ENCODE data around the gene UMOD.

UMOD gene

GRCh38 chr16:20355114-20355782 lies 2.7 kb upstream of the UMOD start:
- no peaks in the 10 kb centered on the region for H3K9me3 ChIP-seq (replicated peaks; ENCODE audit: low read length)
- H3K27me3 ChIP-seq (ENCODE audit: control insufficient read depth, insufficient read depth, low read length) = no peaks in the 10 kb centered on the region
- no peak overlapping the region for H3K4me2 ChIP-seq (ENCODE audit: low read length)
- H3K4me1 ChIP-seq (ENCODE audit: control insufficient read depth, insufficient read depth, low read length) = no peaks in the 10 kb centered on the region
- no peak overlapping the region for H3K9ac ChIP-seq (ENCODE audit: low read depth, low read length)
- H3K4me3 ChIP-seq (ENCODE audit: low read length) = no peak overlapping the region
- no peaks in the 10 kb centered on the region for H3K36me3 ChIP-seq (ENCODE audit: insufficient read depth, low read length)

DNA sequence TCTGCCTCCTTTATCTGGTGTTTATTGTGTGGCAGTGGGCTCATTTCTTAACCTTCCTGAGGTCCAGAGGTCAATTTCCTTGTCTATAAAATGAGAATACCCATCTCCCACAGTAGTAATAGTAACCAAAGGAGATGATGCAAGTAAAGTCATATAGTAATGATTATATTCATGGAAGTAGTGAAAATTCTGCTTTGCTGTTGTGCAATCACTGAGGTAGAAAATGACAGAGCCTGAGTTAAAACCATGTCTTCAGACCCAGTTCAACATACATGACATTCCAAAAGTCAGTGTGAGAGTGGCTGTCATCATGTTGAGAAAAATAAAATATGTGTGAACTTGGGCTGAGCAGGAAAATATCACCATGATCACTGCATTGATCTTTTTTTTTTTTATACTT lies 864 bp upstream of the UMOD start:
- Histone ChIP-seq H3K4me3 (ENCODE audit: low read length) (no peak overlapping the region), H3K27me3 (ENCODE audit: control insufficient read depth, insufficient read depth, low read length) (no peaks in the 10 kb centered on the region), H3K9ac (ENCODE audit: low read depth, low read length) (no peak overlapping the region), H3K9me3 (replicated peaks; ENCODE audit: low read length) (no peaks in the 10 kb centered on the region), H3K4me2 (ENCODE audit: low read length) (no peak overlapping the region), H3K36me3 (ENCODE audit: insufficient read depth, low read length) (no peaks in the 10 kb centered on the region), H3K4me1 (ENCODE audit: control insufficient read depth, insufficient read depth, low read length) (no peaks in the 10 kb centered on the region)

- H3K36me3 ChIP-seq (ENCODE audit: insufficient read depth, low read length) = no peaks in the 10 kb centered on the region
- no peaks in the 10 kb centered on the region for H3K9me3 ChIP-seq (replicated peaks; ENCODE audit: low read length)
These were observed 2.9 kb downstream of the UMOD start for GRCh38 chr16:20349615-20350014.

DNA sequence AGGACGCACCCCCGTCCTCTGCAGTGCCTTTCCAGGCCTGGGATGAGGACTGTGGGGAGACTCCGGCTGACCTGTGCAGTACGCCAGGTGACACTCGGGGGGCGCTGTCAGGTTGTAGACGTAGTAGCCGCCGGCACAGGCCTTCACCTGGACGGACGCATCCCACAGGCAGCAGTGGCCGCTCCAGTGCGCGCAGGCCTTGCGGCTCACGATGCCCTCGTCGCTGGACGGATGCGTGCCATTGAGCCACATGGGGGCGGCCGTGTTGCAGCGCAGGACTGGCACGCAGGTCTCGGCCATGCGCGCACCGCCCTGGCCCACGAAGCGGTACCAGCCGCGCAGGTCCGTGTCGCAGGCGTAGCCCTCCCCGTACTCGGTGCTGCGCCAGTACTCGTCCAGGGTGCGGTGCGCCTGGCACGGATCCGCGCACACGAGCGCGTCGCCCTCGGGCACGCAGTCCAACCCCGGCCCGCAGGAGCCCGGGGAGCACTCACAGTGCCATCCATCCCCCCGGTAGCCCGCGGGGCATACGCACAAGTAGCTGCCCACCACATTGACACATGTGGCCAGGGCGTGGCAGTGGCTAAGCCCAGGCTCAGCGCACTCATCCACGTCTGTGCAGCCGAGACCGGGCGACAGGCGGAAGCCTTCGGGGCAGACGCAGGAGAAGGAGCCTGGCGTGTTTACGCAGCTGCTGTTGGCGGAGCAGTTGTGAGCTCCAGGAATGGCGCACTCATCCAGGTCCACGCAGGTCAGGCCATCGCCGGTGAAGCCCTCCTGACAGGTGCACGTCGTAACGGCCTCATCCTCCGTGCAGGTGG lies 3.9 kb downstream of the UMOD start:
- no peaks in the 10 kb centered on the region for H3K9me3 ChIP-seq (replicated peaks; ENCODE audit: low read length)
- no peak overlapping the region for H3K4me2 ChIP-seq (ENCODE audit: low read length)
- H3K4me3 ChIP-seq (ENCODE audit: low read length) = no peak overlapping the region
- no peaks in the 10 kb centered on the region for H3K4me1 ChIP-seq (ENCODE audit: control insufficient read depth, insufficient read depth, low read length)
- H3K9ac ChIP-seq (ENCODE audit: low read depth, low read length) = no peak overlapping the region
- H3K27me3 ChIP-seq (ENCODE audit: control insufficient read depth, insufficient read depth, low read length) = no peaks in the 10 kb centered on the region
- no peaks in the 10 kb centered on the region for H3K36me3 ChIP-seq (ENCODE audit: insufficient read depth, low read length)

More at GRCh38 chr16:20349615-20350014, 2.9 kb downstream of the UMOD start:
- Histone ChIP-seq H3K27me3 (ENCODE audit: control insufficient read depth, insufficient read depth, low read length) (no peaks in the 10 kb centered on the region), H3K9ac (ENCODE audit: low read depth, low read length) (no peak overlapping the region), H3K4me1 (ENCODE audit: control insufficient read depth, insufficient read depth, low read length) (no peaks in the 10 kb centered on the region), H3K4me3 (ENCODE audit: low read length) (no peak overlapping the region), H3K4me2 (ENCODE audit: low read length) (no peak overlapping the region)

- Histone ChIP-seq H3K4me1 (ENCODE audit: control insufficient read depth, insufficient read depth, low read length) (no peaks in the 10 kb centered on the region), H3K36me3 (ENCODE audit: insufficient read depth, low read length) (no peaks in the 10 kb centered on the region), H3K27me3 (ENCODE audit: control insufficient read depth, insufficient read depth, low read length) (no peaks in the 10 kb centered on the region), H3K4me2 (ENCODE audit: low read length) (no peak overlapping the region), H3K9ac (ENCODE audit: low read depth, low read length) (no peak overlapping the region), H3K4me3 (ENCODE audit: low read length) (no peak overlapping the region), H3K9me3 (replicated peaks; ENCODE audit: low read length) (no peaks in the 10 kb centered on the region)
These were observed 4.7 kb downstream of the UMOD start for GRCh38 chr16:20347666-20348364.

DNA sequence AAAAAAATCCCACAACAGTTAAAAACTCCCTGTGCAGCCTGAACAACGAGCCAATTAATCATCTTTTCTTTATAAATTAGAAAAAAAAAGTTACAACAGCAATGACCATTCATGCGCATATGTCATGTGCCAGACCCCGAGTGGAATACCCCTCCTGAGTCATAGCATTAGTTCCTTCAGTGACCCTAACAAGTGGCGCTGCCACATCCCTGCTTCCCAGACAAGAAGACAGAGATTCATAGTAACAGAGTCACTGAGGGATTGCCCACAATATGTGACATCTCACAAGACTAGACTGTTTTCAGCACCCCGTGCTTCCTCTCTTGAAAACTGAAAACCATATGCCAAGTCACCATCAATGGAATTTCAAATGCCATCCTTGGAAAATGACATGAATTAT lies 7.9 kb downstream of the UMOD start:
- Histone ChIP-seq H3K4me3 (ENCODE audit: low read length) (no peak overlapping the region), H3K4me1 (ENCODE audit: control insufficient read depth, insufficient read depth, low read length) (no peaks in the 10 kb centered on the region), H3K9me3 (replicated peaks; ENCODE audit: low read length) (no peaks in the 10 kb centered on the region), H3K27me3 (ENCODE audit: control insufficient read depth, insufficient read depth, low read length) (no peaks in the 10 kb centered on the region), H3K4me2 (ENCODE audit: low read length) (no peak overlapping the region), H3K9ac (ENCODE audit: low read depth, low read length) (no peak overlapping the region), H3K36me3 (ENCODE audit: insufficient read depth, low read length) (no peaks in the 10 kb centered on the region)

DNA sequence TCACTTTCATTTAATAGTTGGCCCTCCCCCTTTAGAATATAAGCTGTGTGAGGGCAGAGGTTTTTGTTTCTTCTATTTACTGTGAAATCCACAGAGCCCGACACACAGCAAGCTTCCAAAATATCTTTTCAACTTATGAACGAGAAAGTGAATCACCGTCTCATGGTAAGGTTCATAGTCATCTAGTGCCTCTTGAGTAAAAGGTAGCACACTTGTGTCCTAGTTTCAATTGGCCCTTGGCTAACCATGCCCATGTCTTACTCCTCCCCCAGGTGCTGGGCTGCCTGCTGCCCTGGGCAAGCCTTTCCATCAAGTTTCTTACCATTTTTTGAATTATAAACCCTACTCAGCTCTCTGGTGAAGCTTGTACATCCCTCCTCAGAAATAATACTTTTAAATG lies 12.8 kb downstream of the UMOD start:
- Histone ChIP-seq H3K4me2 (ENCODE audit: low read length) (no peak overlapping the region), H3K27me3 (ENCODE audit: control insufficient read depth, insufficient read depth, low read length) (no peaks in the 10 kb centered on the region), H3K36me3 (ENCODE audit: insufficient read depth, low read length) (no peaks in the 10 kb centered on the region), H3K4me3 (ENCODE audit: low read length) (no peak overlapping the region), H3K9me3 (replicated peaks; ENCODE audit: low read length) (no peaks in the 10 kb centered on the region), H3K9ac (ENCODE audit: low read depth, low read length) (no peak overlapping the region), H3K4me1 (ENCODE audit: control insufficient read depth, insufficient read depth, low read length) (no peaks in the 10 kb centered on the region)

DNA sequence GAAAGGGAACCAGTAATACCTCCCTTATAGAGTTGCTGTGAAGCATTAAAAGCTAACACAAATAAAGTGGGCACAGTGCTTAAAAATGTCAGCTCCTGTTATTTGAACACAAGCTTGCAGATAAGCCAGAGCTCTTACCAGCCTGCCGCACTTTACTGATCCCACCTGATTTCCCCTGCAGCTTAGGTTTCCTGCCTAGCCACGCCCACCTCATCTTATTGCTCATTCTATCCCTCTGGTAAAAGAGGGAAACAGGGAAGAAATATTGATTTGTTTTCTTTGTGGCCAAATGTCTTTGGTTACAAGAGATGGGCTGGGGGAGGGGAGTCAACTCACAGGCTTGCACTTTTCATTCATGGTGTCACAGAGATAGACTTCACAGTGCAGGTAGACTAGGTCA lies 15.6 kb downstream of the UMOD start:
- no peaks in the 10 kb centered on the region for H3K9me3 ChIP-seq (replicated peaks; ENCODE audit: low read length)
- no peaks in the 10 kb centered on the region for H3K36me3 ChIP-seq (ENCODE audit: insufficient read depth, low read length)
- H3K9ac ChIP-seq (ENCODE audit: low read depth, low read length) = no peak overlapping the region
- H3K4me3 ChIP-seq (ENCODE audit: low read length) = no peak overlapping the region
- no peak overlapping the region for H3K4me2 ChIP-seq (ENCODE audit: low read length)
- H3K27me3 ChIP-seq (ENCODE audit: control insufficient read depth, insufficient read depth, low read length) = no peaks in the 10 kb centered on the region
- no peaks in the 10 kb centered on the region for H3K4me1 ChIP-seq (ENCODE audit: control insufficient read depth, insufficient read depth, low read length)

DNA sequence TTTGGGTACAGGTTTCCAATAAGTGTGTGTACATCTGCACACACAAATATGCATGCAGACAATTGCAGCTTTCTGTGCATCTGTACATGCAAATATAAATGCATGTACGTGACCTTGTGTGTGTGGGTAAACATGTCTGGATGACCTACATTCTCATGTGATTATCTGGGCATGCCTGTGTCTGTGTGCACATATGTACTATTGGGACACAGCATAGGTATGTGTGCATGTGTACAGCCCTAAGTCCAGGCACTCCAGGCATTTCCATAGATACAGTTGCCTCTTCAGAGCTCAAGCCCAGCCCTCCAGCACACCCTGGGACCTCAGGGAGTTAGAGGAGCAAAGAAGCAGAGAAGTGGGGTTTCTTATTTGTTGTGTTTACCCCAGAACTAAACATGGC lies 18.1 kb downstream of the UMOD start:
- Histone ChIP-seq H3K4me1 (ENCODE audit: control insufficient read depth, insufficient read depth, low read length) (no peaks in the 10 kb centered on the region), H3K4me2 (ENCODE audit: low read length) (no peak overlapping the region), H3K27me3 (ENCODE audit: control insufficient read depth, insufficient read depth, low read length) (no peaks in the 10 kb centered on the region), H3K4me3 (ENCODE audit: low read length) (no peak overlapping the region), H3K9me3 (replicated peaks; ENCODE audit: low read length) (no peaks in the 10 kb centered on the region), H3K36me3 (ENCODE audit: insufficient read depth, low read length) (no peaks in the 10 kb centered on the region), H3K9ac (ENCODE audit: low read depth, low read length) (no peak overlapping the region)

DNA sequence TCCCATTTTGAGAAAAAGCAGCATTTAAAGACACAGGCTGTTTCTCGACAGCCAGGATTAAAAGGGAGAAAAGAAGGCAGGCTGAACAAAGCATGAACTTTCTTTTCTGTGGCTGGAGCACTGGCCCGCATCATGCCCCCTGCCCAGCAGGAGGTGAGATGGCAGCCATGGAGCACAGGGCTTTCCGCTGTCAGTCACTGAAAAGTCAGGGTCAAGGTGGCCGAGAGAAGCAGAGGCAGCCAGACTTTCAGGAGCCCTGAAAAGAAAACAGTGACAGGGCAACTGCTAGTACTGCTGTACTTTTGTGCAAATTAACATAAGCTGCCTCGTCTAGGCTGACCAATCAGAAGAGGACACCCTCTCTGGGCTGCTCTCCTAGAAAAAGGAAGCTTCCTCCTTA lies 19.4 kb downstream of the UMOD start:
- Histone ChIP-seq H3K4me1 (ENCODE audit: control insufficient read depth, insufficient read depth, low read length) (no peaks in the 10 kb centered on the region), H3K9me3 (replicated peaks; ENCODE audit: low read length) (no peaks in the 10 kb centered on the region), H3K36me3 (ENCODE audit: insufficient read depth, low read length) (no peaks in the 10 kb centered on the region), H3K27me3 (ENCODE audit: control insufficient read depth, insufficient read depth, low read length) (no peaks in the 10 kb centered on the region), H3K9ac (ENCODE audit: low read depth, low read length) (no peak overlapping the region), H3K4me3 (ENCODE audit: low read length) (no peak overlapping the region), H3K4me2 (ENCODE audit: low read length) (no peak overlapping the region)

DNA sequence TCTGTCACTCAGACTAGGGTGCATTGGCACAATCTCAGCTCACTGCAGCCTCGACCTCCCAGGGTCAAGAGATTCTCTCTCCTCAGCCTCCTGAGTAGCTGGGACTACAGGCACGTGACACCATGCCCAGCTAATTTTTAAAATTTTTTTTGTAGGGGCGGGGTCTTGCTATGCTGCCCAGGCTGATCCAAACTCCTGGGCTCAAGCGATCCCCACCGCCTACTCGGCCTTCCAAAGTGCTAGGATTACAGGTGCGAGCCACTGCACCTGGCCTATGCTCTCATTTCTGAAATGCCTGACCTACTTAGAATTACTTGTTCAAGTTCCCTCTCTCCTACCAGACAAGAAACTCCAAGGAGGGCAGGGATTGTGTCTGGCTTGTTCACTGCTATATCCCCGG lies 20.1 kb downstream of the UMOD start:
- H3K4me2 ChIP-seq (ENCODE audit: low read length) = no peak overlapping the region
- no peaks in the 10 kb centered on the region for H3K4me1 ChIP-seq (ENCODE audit: control insufficient read depth, insufficient read depth, low read length)

More for the DNA sequence above, 20.1 kb downstream of the UMOD start:
- no peaks in the 10 kb centered on the region for H3K9me3 ChIP-seq (replicated peaks; ENCODE audit: low read length)
- no peak overlapping the region for H3K4me3 ChIP-seq (ENCODE audit: low read length)
- H3K9ac ChIP-seq (ENCODE audit: low read depth, low read length) = no peak overlapping the region
- no peaks in the 10 kb centered on the region for H3K36me3 ChIP-seq (ENCODE audit: insufficient read depth, low read length)
- no peaks in the 10 kb centered on the region for H3K27me3 ChIP-seq (ENCODE audit: control insufficient read depth, insufficient read depth, low read length)
